Measurements from ENCODE around the gene FBXL7. TPM values are rescaled to one million over a fixed set of nuclear protein-coding genes. Genes with fewer than 3 reads are reported as not detected.

The FBXL7 gene
- total and polyA plus RNA-seq, 3 experiments from 2014 or later, result not detected

GRCh38 chr5:15566306-15566705 is 66.3 kb downstream of the FBXL7 start:
- peaks cover 0 to 2% of the 10 kb centered on the region in 2 donors for H3K27me3 Mint-ChIP-seq
- H3K9me3 ChIP-seq (ENCODE audit: low read length), result no peaks in the 10 kb centered on the region
- no peak overlapping the region for H3K27ac Mint-ChIP-seq
- peaks cover 0 to 13% (median 0%) of the 10 kb centered on the region in 5 donors for H3K9me3 Mint-ChIP-seq
- no peak overlapping the region for H3K27ac ChIP-seq (ENCODE audit: low read depth, low read length)
- no peak overlapping the region for H3K4me3 ChIP-seq (ENCODE audit: low read length)
- CTCF ChIA-PET, result no interaction called here
- no peaks in the 10 kb centered on the region for H3K27me3 ChIP-seq (ENCODE audit: insufficient read depth, low read length, poor library complexity, severe bottlenecking)
- no peaks in the 10 kb centered on the region for H3K36me3 Mint-ChIP-seq
- no peak overlapping the region for H3K4me3 Mint-ChIP-seq
- no peaks in the 10 kb centered on the region for H3K36me3 ChIP-seq (ENCODE audit: insufficient read depth, low read length)
- POLR2A ChIA-PET, result no interaction called here
- no peaks in the 10 kb centered on the region for H3K4me1 Mint-ChIP-seq
- H3K4me1 ChIP-seq (ENCODE audit: insufficient read depth, low read length), result no peaks in the 10 kb centered on the region
- no peak for DNase-seq

GRCh38 chr5:15566789-15567188 is 66.8 kb downstream of the FBXL7 start:
- Histone ChIP-seq H3K9me3 (ENCODE audit: low read length) (no peaks in the 10 kb centered on the region), H3K4me3 (ENCODE audit: low read length) (no peak overlapping the region), H3K36me3 (ENCODE audit: insufficient read depth, low read length) (no peaks in the 10 kb centered on the region), H3K27ac (ENCODE audit: low read depth, low read length) (no peak overlapping the region), H3K27me3 (ENCODE audit: insufficient read depth, low read length, poor library complexity, severe bottlenecking) (no peaks in the 10 kb centered on the region), H3K4me1 (ENCODE audit: insufficient read depth, low read length) (no peaks in the 10 kb centered on the region)
- DNase-seq, result no peak
- Mint-ChIP-seq H3K9me3 (peaks cover 0 to 9% (median 0%) of the 10 kb centered on the region in 5 donors), H3K27ac (no peak overlapping the region), H3K4me1 (no peaks in the 10 kb centered on the region), H3K27me3 (peaks cover 0 to 2% of the 10 kb centered on the region in 2 donors), H3K4me3 (no peak overlapping the region), H3K36me3 (no peaks in the 10 kb centered on the region)
- ChIA-PET POLR2A (no interaction called here), CTCF (no interaction called here)

GRCh38 chr5:15570491-15570890 is 70.5 kb downstream of the FBXL7 start:
- DNase-seq, result no peak
- H3K27ac Mint-ChIP-seq, result no peak overlapping the region
- peaks cover 0 to 2% of the 10 kb centered on the region in 2 donors for H3K27me3 Mint-ChIP-seq
- no peaks in the 10 kb centered on the region for H3K36me3 Mint-ChIP-seq
- H3K4me3 Mint-ChIP-seq, result no peak overlapping the region
- peaks cover 0 to 6% (median 0%) of the 10 kb centered on the region in 5 donors for H3K9me3 Mint-ChIP-seq
- H3K27ac ChIP-seq (ENCODE audit: low read depth, low read length), result no peak overlapping the region
- H3K4me1 Mint-ChIP-seq, result no peaks in the 10 kb centered on the region
- no peaks in the 10 kb centered on the region for H3K36me3 ChIP-seq (ENCODE audit: insufficient read depth, low read length)
- H3K4me3 ChIP-seq (ENCODE audit: low read length), result no peak overlapping the region
- ChIA-PET CTCF (no interaction called here), POLR2A (no interaction called here)
- no peaks in the 10 kb centered on the region for H3K27me3 ChIP-seq (ENCODE audit: insufficient read depth, low read length, poor library complexity, severe bottlenecking)
- no peaks in the 10 kb centered on the region for H3K4me1 ChIP-seq (ENCODE audit: insufficient read depth, low read length)
- no peaks in the 10 kb centered on the region for H3K9me3 ChIP-seq (ENCODE audit: low read length)

GRCh38 chr5:15571081-15571480 is 71.1 kb downstream of the FBXL7 start:
- Mint-ChIP-seq H3K36me3 (no peaks in the 10 kb centered on the region), H3K4me3 (no peak overlapping the region), H3K4me1 (no peaks in the 10 kb centered on the region), H3K27ac (no peak overlapping the region), H3K9me3 (peaks cover 0 to 6% (median 0%) of the 10 kb centered on the region in 5 donors), H3K27me3 (peaks cover 0 to 2% of the 10 kb centered on the region in 2 donors)
- POLR2A ChIA-PET, result no interaction called here
- no peak overlapping the region for H3K4me3 ChIP-seq (ENCODE audit: low read length)
- CTCF ChIA-PET, result no interaction called here
- H3K9me3 ChIP-seq (ENCODE audit: low read length), result no peaks in the 10 kb centered on the region
- H3K27ac ChIP-seq (ENCODE audit: low read depth, low read length), result no peak overlapping the region
- no peaks in the 10 kb centered on the region for H3K36me3 ChIP-seq (ENCODE audit: insufficient read depth, low read length)
- H3K4me1 ChIP-seq (ENCODE audit: insufficient read depth, low read length), result no peaks in the 10 kb centered on the region
- no peak for DNase-seq
- H3K27me3 ChIP-seq (ENCODE audit: insufficient read depth, low read length, poor library complexity, severe bottlenecking), result no peaks in the 10 kb centered on the region

GRCh38 chr5:15571618-15572017 is 71.6 kb downstream of the FBXL7 start:
- POLR2A ChIA-PET, result no interaction called here
- H3K27me3 Mint-ChIP-seq, result peaks cover 0 to 2% of the 10 kb centered on the region in 2 donors
- H3K27ac ChIP-seq (ENCODE audit: low read depth, low read length), result no peak overlapping the region
- peaks cover 0 to 6% (median 0%) of the 10 kb centered on the region in 5 donors for H3K9me3 Mint-ChIP-seq
- no peak overlapping the region for H3K4me3 ChIP-seq (ENCODE audit: low read length)
- H3K27me3 ChIP-seq (ENCODE audit: insufficient read depth, low read length, poor library complexity, severe bottlenecking), result no peaks in the 10 kb centered on the region
- no peak for DNase-seq
- no peaks in the 10 kb centered on the region for H3K4me1 Mint-ChIP-seq
- no peak overlapping the region for H3K4me3 Mint-ChIP-seq
- no peaks in the 10 kb centered on the region for H3K4me1 ChIP-seq (ENCODE audit: insufficient read depth, low read length)
- H3K36me3 ChIP-seq (ENCODE audit: insufficient read depth, low read length), result no peaks in the 10 kb centered on the region
- CTCF ChIA-PET, result no interaction called here
- H3K9me3 ChIP-seq (ENCODE audit: low read length), result no peaks in the 10 kb centered on the region
- H3K27ac Mint-ChIP-seq, result no peak overlapping the region
- H3K36me3 Mint-ChIP-seq, result no peaks in the 10 kb centered on the region

GRCh38 chr5:15573590-15573989 is 73.6 kb downstream of the FBXL7 start:
- Mint-ChIP-seq H3K36me3 (no peaks in the 10 kb centered on the region), H3K4me1 (no peaks in the 10 kb centered on the region), H3K27me3 (peaks cover 0 to 2% of the 10 kb centered on the region in 2 donors), H3K9me3 (peaks cover 0 to 6% (median 0%) of the 10 kb centered on the region in 5 donors), H3K27ac (no peak overlapping the region), H3K4me3 (no peak overlapping the region)
- no peak for DNase-seq
- Histone ChIP-seq H3K4me3 (ENCODE audit: low read length) (no peak overlapping the region), H3K36me3 (ENCODE audit: insufficient read depth, low read length) (no peaks in the 10 kb centered on the region), H3K27ac (ENCODE audit: low read depth, low read length) (no peak overlapping the region), H3K4me1 (ENCODE audit: insufficient read depth, low read length) (no peaks in the 10 kb centered on the region), H3K27me3 (ENCODE audit: insufficient read depth, low read length, poor library complexity, severe bottlenecking) (no peaks in the 10 kb centered on the region), H3K9me3 (ENCODE audit: low read length) (no peaks in the 10 kb centered on the region)
- POLR2A ChIA-PET, result no interaction called here
- CTCF ChIA-PET, result no interaction called here

- no peak overlapping the region for H3K27ac Mint-ChIP-seq
- no peak overlapping the region for H3K4me3 ChIP-seq (ENCODE audit: low read length)
- H3K4me3 Mint-ChIP-seq, result no peak overlapping the region
- H3K4me1 Mint-ChIP-seq, result no peaks in the 10 kb centered on the region
- H3K4me1 ChIP-seq (ENCODE audit: insufficient read depth, low read length), result no peaks in the 10 kb centered on the region
- CTCF ChIA-PET, result no interaction called here
- H3K27ac ChIP-seq (ENCODE audit: low read depth, low read length), result no peak overlapping the region
- H3K36me3 ChIP-seq (ENCODE audit: insufficient read depth, low read length), result no peaks in the 10 kb centered on the region
- H3K9me3 Mint-ChIP-seq, result peaks cover 0 to 6% (median 0%) of the 10 kb centered on the region in 5 donors
- H3K27me3 ChIP-seq (ENCODE audit: insufficient read depth, low read length, poor library complexity, severe bottlenecking), result no peaks in the 10 kb centered on the region
- DNase-seq, result no peak
- POLR2A ChIA-PET, result no interaction called here
- peaks cover 0 to 2% of the 10 kb centered on the region in 2 donors for H3K27me3 Mint-ChIP-seq
- H3K9me3 ChIP-seq (ENCODE audit: low read length), result no peaks in the 10 kb centered on the region
- H3K36me3 Mint-ChIP-seq, result no peaks in the 10 kb centered on the region
Observed at GRCh38 chr5:15574128-15574527, 74.1 kb downstream of the FBXL7 start.

- no peak overlapping the region for H3K4me3 Mint-ChIP-seq
- no peak for DNase-seq
- no peaks in the 10 kb centered on the region for H3K4me1 Mint-ChIP-seq
- no peaks in the 10 kb centered on the region for H3K4me1 ChIP-seq (ENCODE audit: insufficient read depth, low read length)
- no peak overlapping the region for H3K27ac Mint-ChIP-seq
- H3K4me3 ChIP-seq (ENCODE audit: low read length), result no peak overlapping the region
- no peaks in the 10 kb centered on the region for H3K36me3 ChIP-seq (ENCODE audit: insufficient read depth, low read length)
- H3K9me3 ChIP-seq (ENCODE audit: low read length), result no peaks in the 10 kb centered on the region
- no peak overlapping the region for H3K27ac ChIP-seq (ENCODE audit: low read depth, low read length)
- peaks cover 0 to 6% (median 2%) of the 10 kb centered on the region in 5 donors for H3K9me3 Mint-ChIP-seq
- H3K27me3 Mint-ChIP-seq, result peaks cover 0 to 2% of the 10 kb centered on the region in 2 donors
- POLR2A ChIA-PET, result no interaction called here
- H3K36me3 Mint-ChIP-seq, result no peaks in the 10 kb centered on the region
- CTCF ChIA-PET, result no interaction called here
- H3K27me3 ChIP-seq (ENCODE audit: insufficient read depth, low read length, poor library complexity, severe bottlenecking), result no peaks in the 10 kb centered on the region
Observed at GRCh38 chr5:15574806-15575325, 74.9 kb downstream of the FBXL7 start.

- no peaks in the 10 kb centered on the region for H3K36me3 ChIP-seq (ENCODE audit: insufficient read depth, low read length)
- H3K4me3 ChIP-seq (ENCODE audit: low read length), result no peak overlapping the region
- Mint-ChIP-seq H3K9me3 (peaks cover 0 to 6% (median 2%) of the 10 kb centered on the region in 5 donors), H3K4me3 (no peak overlapping the region), H3K27ac (no peak overlapping the region), H3K27me3 (no peaks in the 10 kb centered on the region), H3K4me1 (no peaks in the 10 kb centered on the region), H3K36me3 (no peaks in the 10 kb centered on the region)
- ChIA-PET CTCF (no interaction called here), POLR2A (no interaction called here)
- no peak overlapping the region for H3K27ac ChIP-seq (ENCODE audit: low read depth, low read length)
- no peaks in the 10 kb centered on the region for H3K4me1 ChIP-seq (ENCODE audit: insufficient read depth, low read length)
- DNase-seq, result no peak
- no peaks in the 10 kb centered on the region for H3K9me3 ChIP-seq (ENCODE audit: low read length)
- no peaks in the 10 kb centered on the region for H3K27me3 ChIP-seq (ENCODE audit: insufficient read depth, low read length, poor library complexity, severe bottlenecking)
Observed at GRCh38 chr5:15575666-15576065, 75.7 kb downstream of the FBXL7 start.
